ENCODE data around the gene C8G.

Gene C8G

GRCh38 chr9:136937186-136938001 lies 7.6 kb upstream of the C8G start:
- H3K36me3 ChIP-seq (ENCODE audit: control insufficient read depth, insufficient read depth, low read length) = peaks cover 6% of the 10 kb centered on the region
- no peaks in the 10 kb centered on the region for H3K27me3 ChIP-seq (ENCODE audit: control insufficient read depth, insufficient read depth, low read length)
- no peaks in the 10 kb centered on the region for H3K4me1 ChIP-seq (ENCODE audit: control insufficient read depth, insufficient read depth, low read length)
- no peak overlapping the region for H3K4me3 ChIP-seq (ENCODE audit: low read length)
- no peaks in the 10 kb centered on the region for H3K9me3 ChIP-seq (ENCODE audit: control insufficient read depth, low read length)
- no peak overlapping the region for H3K9ac ChIP-seq (ENCODE audit: low read length)

- Histone ChIP-seq H3K9me3 (ENCODE audit: control insufficient read depth, low read length) (no peaks in the 10 kb centered on the region), H3K4me1 (ENCODE audit: control insufficient read depth, insufficient read depth, low read length) (peaks cover 12% of the 10 kb centered on the region), H3K4me3 (ENCODE audit: low read length) (no peak overlapping the region), H3K27me3 (ENCODE audit: control insufficient read depth, insufficient read depth, low read length) (no peaks in the 10 kb centered on the region), H3K9ac (ENCODE audit: low read length) (no peak overlapping the region), H3K36me3 (ENCODE audit: control insufficient read depth, insufficient read depth, low read length) (peaks cover 8% of the 10 kb centered on the region)
Observed at GRCh38 chr9:136939431-136939995, 5.5 kb upstream of the C8G start.

DNA sequence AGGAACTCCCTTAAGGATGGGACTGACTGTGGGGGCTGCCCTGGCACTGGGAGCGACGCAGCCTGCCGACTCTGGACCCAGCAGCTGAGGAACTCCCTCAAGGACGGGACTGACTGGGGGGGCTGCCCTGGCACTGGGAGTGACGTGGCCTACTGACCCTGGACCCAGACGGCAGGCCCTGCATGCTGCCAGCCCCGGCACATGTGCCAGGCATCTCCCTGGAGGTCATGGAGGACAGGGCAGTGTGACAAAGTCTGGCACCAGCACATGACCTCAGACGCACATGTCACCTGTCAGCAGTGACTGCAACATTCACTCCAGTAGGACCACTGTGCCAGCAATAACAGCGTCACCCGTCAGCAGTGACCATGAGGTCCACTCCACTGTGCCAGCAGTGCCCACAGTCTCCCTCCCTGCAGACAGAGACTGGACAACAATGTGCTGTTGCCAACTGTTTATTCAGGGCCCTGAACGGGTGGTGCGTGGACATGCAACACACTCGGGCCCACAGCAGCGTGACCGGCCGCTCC lies 5.0 kb upstream of the C8G start:
- Histone ChIP-seq H3K4me1 (ENCODE audit: control insufficient read depth, insufficient read depth, low read length) (peaks cover 16% of the 10 kb centered on the region), H3K9ac (ENCODE audit: low read length) (no peak overlapping the region), H3K4me3 (ENCODE audit: low read length) (no peak overlapping the region), H3K27me3 (ENCODE audit: control insufficient read depth, insufficient read depth, low read length) (no peaks in the 10 kb centered on the region), H3K9me3 (ENCODE audit: control insufficient read depth, low read length) (no peaks in the 10 kb centered on the region), H3K36me3 (ENCODE audit: control insufficient read depth, insufficient read depth, low read length) (peaks cover 8% of the 10 kb centered on the region)

GRCh38 chr9:136940526-136941230 lies 4.4 kb upstream of the C8G start:
- Histone ChIP-seq H3K9me3 (ENCODE audit: control insufficient read depth, low read length) (no peaks in the 10 kb centered on the region), H3K4me3 (ENCODE audit: low read length) (no peak overlapping the region), H3K27me3 (ENCODE audit: control insufficient read depth, insufficient read depth, low read length) (no peaks in the 10 kb centered on the region), H3K9ac (ENCODE audit: low read length) (no peak overlapping the region), H3K36me3 (ENCODE audit: control insufficient read depth, insufficient read depth, low read length) (peaks cover 8% of the 10 kb centered on the region), H3K4me1 (ENCODE audit: control insufficient read depth, insufficient read depth, low read length) (peaks cover 18% of the 10 kb centered on the region)

DNA sequence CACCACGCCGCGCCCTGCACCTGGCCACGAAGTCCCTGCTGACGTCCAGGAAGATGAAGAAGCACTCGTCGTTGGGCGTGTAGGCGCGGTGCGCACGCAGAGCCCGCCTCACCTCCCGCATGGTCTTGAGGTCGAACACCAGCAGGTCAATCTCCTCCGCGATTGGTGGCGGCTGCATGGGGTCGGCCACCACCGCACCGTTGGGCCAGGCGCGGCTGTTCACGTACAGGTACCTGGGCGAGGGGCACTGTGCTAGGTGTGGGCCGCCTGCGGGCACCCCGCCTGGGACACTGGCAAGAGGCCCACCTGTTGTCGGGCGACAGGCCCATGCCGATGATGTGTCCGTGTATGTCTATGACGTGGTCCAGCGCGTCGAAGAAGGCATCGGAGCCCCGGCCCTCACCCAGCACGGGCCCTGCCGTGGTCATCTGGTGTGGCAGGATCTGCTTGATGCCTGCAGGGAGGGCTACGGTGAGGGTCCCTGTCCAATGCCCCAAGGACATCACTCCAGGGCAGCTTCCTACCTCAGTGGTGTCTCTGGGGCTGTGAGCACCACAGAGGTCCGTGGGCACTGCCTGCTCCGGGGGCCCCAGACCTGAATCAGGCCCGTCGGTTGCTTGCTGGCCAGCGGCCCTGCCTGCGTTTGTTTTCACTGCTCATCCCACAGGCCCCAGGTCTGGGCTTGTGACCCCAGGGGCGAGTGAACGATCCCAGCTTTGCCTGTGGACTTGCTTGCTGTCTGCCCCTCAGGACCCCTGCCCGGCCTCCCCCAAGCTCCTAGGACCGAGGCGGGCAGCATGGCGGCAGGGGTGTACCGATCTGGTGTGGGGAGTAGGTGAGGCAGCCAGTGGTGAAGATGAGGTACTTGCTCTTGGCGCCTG lies 3.6 kb upstream of the C8G start:
- H3K4me1 ChIP-seq (ENCODE audit: control insufficient read depth, insufficient read depth, low read length) = peaks cover 18% of the 10 kb centered on the region
- no peak overlapping the region for H3K9ac ChIP-seq (ENCODE audit: low read length)
- no peaks in the 10 kb centered on the region for H3K9me3 ChIP-seq (ENCODE audit: control insufficient read depth, low read length)
- H3K4me3 ChIP-seq (ENCODE audit: low read length) = no peak overlapping the region
- no peaks in the 10 kb centered on the region for H3K27me3 ChIP-seq (ENCODE audit: control insufficient read depth, insufficient read depth, low read length)
- H3K36me3 ChIP-seq (ENCODE audit: control insufficient read depth, insufficient read depth, low read length) = peaks cover 8% of the 10 kb centered on the region

DNA sequence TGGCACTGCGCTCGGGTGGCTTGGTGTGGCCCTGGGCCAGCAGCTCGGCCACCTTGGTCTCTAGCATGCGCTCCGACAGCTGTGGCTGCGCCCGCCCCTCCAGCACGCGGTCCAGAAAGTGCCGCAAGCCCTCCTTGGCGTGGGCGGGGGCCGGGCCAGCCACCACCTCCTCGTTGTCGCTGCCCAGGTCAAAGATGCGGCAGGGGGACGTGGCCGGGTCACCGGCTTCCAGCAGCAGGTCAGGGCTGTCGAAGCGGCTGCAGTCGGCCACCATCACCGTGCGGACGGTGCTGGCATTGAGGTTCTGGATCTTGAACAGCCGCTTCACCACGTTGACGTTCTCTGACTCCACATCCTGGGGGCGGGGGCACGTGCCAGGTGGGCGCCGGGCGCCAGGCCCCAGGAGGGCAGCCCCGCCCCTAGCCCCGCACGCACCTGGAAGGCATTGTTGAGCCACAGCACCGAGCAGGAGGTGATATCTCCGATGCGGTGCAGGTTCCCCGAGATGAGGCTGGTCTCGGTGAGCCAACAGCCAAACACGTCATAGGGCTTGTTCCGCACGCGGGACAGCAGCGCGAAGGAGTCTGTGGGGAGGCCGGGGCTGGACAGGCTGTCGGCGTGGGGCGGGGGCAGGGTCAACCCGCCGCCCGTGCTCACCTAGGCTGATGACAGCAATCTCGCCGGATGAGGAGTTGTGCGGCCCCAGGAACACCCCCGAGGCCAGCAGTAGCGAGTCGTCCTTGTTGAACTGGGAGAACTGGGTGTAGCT lies 2.7 kb upstream of the C8G start:
- Histone ChIP-seq H3K9me3 (ENCODE audit: control insufficient read depth, low read length) (no peaks in the 10 kb centered on the region), H3K9ac (ENCODE audit: low read length) (no peak overlapping the region), H3K27me3 (ENCODE audit: control insufficient read depth, insufficient read depth, low read length) (no peaks in the 10 kb centered on the region), H3K4me1 (ENCODE audit: control insufficient read depth, insufficient read depth, low read length) (peaks cover 18% of the 10 kb centered on the region), H3K4me3 (ENCODE audit: low read length) (no peak overlapping the region), H3K36me3 (ENCODE audit: control insufficient read depth, insufficient read depth, low read length) (peaks cover 8% of the 10 kb centered on the region)

GRCh38 chr9:136942881-136943230 lies 2.2 kb upstream of the C8G start:
- H3K9me3 ChIP-seq (ENCODE audit: control insufficient read depth, low read length) = no peaks in the 10 kb centered on the region
- peaks cover 21% of the 10 kb centered on the region for H3K4me1 ChIP-seq (ENCODE audit: control insufficient read depth, insufficient read depth, low read length)
- peaks cover 8% of the 10 kb centered on the region for H3K36me3 ChIP-seq (ENCODE audit: control insufficient read depth, insufficient read depth, low read length)
- peak overlapping the region; percentile 76 for H3K9ac ChIP-seq (ENCODE audit: low read length)
- H3K4me3 ChIP-seq (ENCODE audit: low read length) = no peak overlapping the region
- no peaks in the 10 kb centered on the region for H3K27me3 ChIP-seq (ENCODE audit: control insufficient read depth, insufficient read depth, low read length)

DNA sequence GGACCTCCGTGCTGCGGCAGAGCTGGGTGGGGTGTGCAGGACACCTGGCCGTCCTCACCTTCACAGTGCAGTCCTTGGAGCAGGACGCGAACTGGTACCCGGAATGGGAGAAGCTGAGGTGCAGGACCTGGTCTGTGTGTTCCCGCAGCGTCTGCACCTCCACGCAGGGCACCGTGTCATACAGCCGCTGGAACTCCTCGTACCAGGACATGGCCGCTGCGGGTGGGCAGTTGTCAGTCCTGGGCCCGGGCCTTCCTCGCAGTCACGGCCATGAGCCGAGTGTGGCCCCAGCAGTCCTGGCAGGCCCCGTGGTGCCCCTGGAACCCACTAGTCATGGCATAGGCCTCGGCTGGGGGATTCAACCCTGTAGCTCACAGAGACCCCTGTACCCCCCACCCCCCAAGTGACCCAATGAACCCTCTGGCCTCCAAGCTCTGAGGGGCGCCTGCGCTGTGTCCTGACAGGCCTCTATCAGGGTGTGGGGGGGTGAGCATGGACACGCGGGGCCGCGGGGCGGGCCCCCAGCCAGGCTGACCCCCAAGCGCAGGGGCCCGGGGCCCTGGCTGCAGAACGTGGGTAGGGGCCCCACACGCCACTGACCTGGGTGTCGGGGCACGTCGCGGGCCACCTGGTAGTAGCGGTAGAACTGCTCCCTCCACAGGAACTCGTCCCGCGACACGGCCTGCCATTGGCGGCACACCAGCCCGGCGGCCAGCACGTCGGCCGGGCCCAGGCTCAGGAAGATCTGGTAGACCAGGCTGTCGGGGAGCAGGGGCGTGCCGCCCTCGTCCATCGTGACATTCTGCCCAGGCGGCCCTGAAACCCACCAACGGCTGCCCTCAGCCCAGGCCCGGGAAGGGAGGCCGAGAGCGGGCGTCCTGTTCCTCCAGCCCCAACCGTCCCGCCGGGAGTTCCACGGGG lies 1.5 kb upstream of the C8G start:
- Histone ChIP-seq H3K27me3 (ENCODE audit: control insufficient read depth, insufficient read depth, low read length) (no peaks in the 10 kb centered on the region), H3K9me3 (ENCODE audit: control insufficient read depth, low read length) (no peaks in the 10 kb centered on the region), H3K9ac (ENCODE audit: low read length) (peak overlapping the region; percentile 76), H3K36me3 (ENCODE audit: control insufficient read depth, insufficient read depth, low read length) (peaks cover 8% of the 10 kb centered on the region), H3K4me3 (ENCODE audit: low read length) (peak overlapping the region; percentile 56), H3K4me1 (ENCODE audit: control insufficient read depth, insufficient read depth, low read length) (peaks cover 27% of the 10 kb centered on the region)

- Histone ChIP-seq H3K4me3 (ENCODE audit: low read length) (peak overlapping the region; percentile 56), H3K9me3 (ENCODE audit: control insufficient read depth, low read length) (no peaks in the 10 kb centered on the region), H3K36me3 (ENCODE audit: control insufficient read depth, insufficient read depth, low read length) (peaks cover 8% of the 10 kb centered on the region), H3K27me3 (ENCODE audit: control insufficient read depth, insufficient read depth, low read length) (no peaks in the 10 kb centered on the region), H3K4me1 (ENCODE audit: control insufficient read depth, insufficient read depth, low read length) (peaks cover 27% of the 10 kb centered on the region), H3K9ac (ENCODE audit: low read length) (peak overlapping the region; percentile 76)
Observed at GRCh38 chr9:136944212-136944518, 878 bp upstream of the C8G start.

GRCh38 chr9:136945333-136946227 lies 537 bp downstream of the C8G start:
- no peaks in the 10 kb centered on the region for H3K27me3 ChIP-seq (ENCODE audit: control insufficient read depth, insufficient read depth, low read length)
- peaks cover 5% of the 10 kb centered on the region for H3K36me3 ChIP-seq (ENCODE audit: control insufficient read depth, insufficient read depth, low read length)
- no peak overlapping the region for H3K9ac ChIP-seq (ENCODE audit: low read length)
- H3K4me3 ChIP-seq (ENCODE audit: low read length) = no peak overlapping the region
- peaks cover 33% of the 10 kb centered on the region for H3K4me1 ChIP-seq (ENCODE audit: control insufficient read depth, insufficient read depth, low read length)
- H3K9me3 ChIP-seq (ENCODE audit: control insufficient read depth, low read length) = no peaks in the 10 kb centered on the region
